GM21529 (cell line): ENCODE results near the gene PTGER3.
"Not testable (repeated sequence)": the region's sequence is repeated elsewhere in the genome, so short reads cannot be mapped to it uniquely, and the experiment has no call there.

ENCODE experiments used
- ATAC-seq: cut with Tn5 transposase; IDR thresholded peaks from one replicate; pipeline ENCODE4 v1.9.1; 2021; ENCODE audit not compliant: unreplicated experiment

PTGER3 gene

GRCh38 chr1:71014178-71014579 is 33.4 kb downstream of the PTGER3 start:
- ATAC-seq, result no peak

- no peak for ATAC-seq
Measured at GRCh38 chr1:71002709-71003475, 44.7 kb downstream of the PTGER3 start.

GRCh38 chr1:71001624-71002023 is 46.0 kb downstream of the PTGER3 start:
- no peak for ATAC-seq

- no peak for ATAC-seq
Measured at GRCh38 chr1:70997793-70998192, 49.8 kb downstream of the PTGER3 start.

GRCh38 chr1:70994753-70995268 is 52.8 kb downstream of the PTGER3 start:
- ATAC-seq, result no peak

- ATAC-seq, result no peak
Measured at GRCh38 chr1:70993798-70994197, 53.8 kb downstream of the PTGER3 start.

- no peak for ATAC-seq
Measured at GRCh38 chr1:70992521-70992920, 55.1 kb downstream of the PTGER3 start.

GRCh38 chr1:70990469-70991253 is 57.0 kb downstream of the PTGER3 start:
- no peak for ATAC-seq

- no peak for ATAC-seq
Measured at GRCh38 chr1:70987497-70987896, 60.1 kb downstream of the PTGER3 start.

- not testable (repeated sequence) for ATAC-seq
Measured at GRCh38 chr1:70985776-70986225, 61.8 kb downstream of the PTGER3 start.

- ATAC-seq, result not testable (repeated sequence)
Measured at GRCh38 chr1:70985278-70985677, 62.3 kb downstream of the PTGER3 start.

- ATAC-seq, result no peak
Measured at GRCh38 chr1:70980361-70980760, 67.3 kb downstream of the PTGER3 start.

GRCh38 chr1:70979881-70980280 is 67.7 kb downstream of the PTGER3 start:
- ATAC-seq, result no peak

- no peak for ATAC-seq
Measured at GRCh38 chr1:70979313-70979712, 68.3 kb downstream of the PTGER3 start.

GRCh38 chr1:70978623-70979022 is 69.0 kb downstream of the PTGER3 start:
- ATAC-seq, result no peak

GRCh38 chr1:70977575-70977974 is 70.0 kb downstream of the PTGER3 start:
- no peak for ATAC-seq

- no peak for ATAC-seq
Measured at GRCh38 chr1:70977041-70977440, 70.6 kb downstream of the PTGER3 start.

GRCh38 chr1:70973754-70974153 is 73.9 kb downstream of the PTGER3 start:
- no peak for ATAC-seq

GRCh38 chr1:70970407-70970806 is 77.2 kb downstream of the PTGER3 start:
- ATAC-seq, result no peak

GRCh38 chr1:70966018-70966638 is 81.5 kb downstream of the PTGER3 start:
- peak; percentile 76 for ATAC-seq

GRCh38 chr1:70963374-70963773 is 84.2 kb downstream of the PTGER3 start:
- no peak for ATAC-seq
